Lung microvascular endothelial cell (primary cell): Measurements from ENCODE around the gene SLC12A7. TPM values are rescaled to one million over a fixed set of nuclear protein-coding genes. Genes with fewer than 3 reads are reported as not detected.
A peak's percentile ranks its signal among the peaks of the same experiment; 100 is the strongest.
"Not testable (repeated sequence)": the region's sequence is repeated elsewhere in the genome, so short reads cannot be mapped to it uniquely, and the experiment has no call there.

Experiments used
- DNase-seq, 2 donors: peaks; one replicate each; pipeline versions ENCODE4 v3.0.0 to v3.0.0-alpha.2; 2010; ENCODE audit warnings: low read depth in 2 of 2
- total RNA-seq: library from RNA; depleted of rRNA; stranded (reverse); fragments of >200 nt; gene quantifications from 2 replicates; pipeline ENCODE4 v1.2.1, GENCODE V29; 2014

The SLC12A7 gene
- total RNA-seq, 1 donor from 2014 or later: 32.5 TPM

DNA sequence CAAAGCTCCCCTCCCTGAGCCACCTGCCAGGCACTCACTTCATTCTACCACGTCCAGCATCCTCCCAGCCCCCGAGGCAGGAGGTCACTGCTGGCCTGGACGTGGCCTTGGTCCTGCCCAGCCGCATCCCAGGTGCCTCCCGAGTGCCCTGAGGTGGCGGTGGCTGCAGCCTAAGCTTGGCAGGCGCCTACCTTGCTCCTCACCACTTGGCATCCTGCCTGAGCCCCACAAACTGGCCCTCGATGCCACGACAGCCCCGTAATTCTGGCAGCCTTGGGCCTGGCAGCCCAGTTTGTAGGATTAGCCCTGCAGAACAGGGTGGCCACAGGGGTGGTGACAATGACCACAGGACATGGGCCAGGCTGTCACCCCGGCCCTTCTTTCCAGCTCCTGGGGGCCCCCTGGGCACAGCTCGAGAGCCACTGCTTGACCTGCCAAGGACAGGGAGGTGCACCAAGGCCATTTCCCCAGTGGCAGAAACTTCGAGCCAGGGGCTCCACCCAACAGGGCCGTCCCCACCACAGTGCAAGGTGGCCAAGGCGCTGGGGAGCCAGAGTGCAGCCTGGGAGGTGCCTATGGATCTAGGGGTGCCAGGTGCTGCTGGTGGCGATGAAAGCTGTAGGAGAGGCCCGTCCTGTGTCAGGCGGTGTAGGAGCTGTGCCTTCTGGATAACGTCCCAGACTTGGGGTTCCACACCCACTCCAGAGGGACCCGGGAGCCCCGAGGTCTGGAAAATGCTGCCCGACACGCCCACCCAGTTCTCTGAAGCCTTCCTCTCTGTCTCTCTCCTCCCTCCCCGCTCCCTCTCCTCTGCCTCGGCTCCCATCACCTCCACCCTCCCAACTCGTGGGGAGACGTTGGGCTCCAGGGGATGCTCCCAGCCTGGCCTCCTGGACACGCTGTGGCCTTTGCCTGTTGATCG lies 84.9 kb downstream of the SLC12A7 start:
- no peak for DNase-seq

DNA sequence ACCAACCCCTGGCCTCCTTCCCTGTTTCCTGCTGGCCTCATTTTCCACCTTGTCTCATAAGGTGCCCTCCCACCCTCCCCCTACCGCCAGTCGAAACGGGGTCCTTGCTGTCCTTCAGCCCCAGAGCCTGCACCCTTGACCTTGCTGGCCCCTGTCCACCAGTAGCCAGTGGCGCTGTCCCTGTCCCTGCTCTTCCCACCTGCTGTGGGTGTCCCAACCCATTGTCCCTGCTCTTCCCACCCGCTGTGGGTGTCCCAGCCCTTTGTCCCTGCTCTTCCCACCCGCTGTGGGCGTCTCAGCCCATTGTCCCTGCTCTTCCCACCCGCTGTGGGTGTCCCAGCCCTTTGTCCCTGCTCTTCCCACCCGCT lies 89.9 kb downstream of the SLC12A7 start:
- DNase-seq: not testable (repeated sequence)

DNA sequence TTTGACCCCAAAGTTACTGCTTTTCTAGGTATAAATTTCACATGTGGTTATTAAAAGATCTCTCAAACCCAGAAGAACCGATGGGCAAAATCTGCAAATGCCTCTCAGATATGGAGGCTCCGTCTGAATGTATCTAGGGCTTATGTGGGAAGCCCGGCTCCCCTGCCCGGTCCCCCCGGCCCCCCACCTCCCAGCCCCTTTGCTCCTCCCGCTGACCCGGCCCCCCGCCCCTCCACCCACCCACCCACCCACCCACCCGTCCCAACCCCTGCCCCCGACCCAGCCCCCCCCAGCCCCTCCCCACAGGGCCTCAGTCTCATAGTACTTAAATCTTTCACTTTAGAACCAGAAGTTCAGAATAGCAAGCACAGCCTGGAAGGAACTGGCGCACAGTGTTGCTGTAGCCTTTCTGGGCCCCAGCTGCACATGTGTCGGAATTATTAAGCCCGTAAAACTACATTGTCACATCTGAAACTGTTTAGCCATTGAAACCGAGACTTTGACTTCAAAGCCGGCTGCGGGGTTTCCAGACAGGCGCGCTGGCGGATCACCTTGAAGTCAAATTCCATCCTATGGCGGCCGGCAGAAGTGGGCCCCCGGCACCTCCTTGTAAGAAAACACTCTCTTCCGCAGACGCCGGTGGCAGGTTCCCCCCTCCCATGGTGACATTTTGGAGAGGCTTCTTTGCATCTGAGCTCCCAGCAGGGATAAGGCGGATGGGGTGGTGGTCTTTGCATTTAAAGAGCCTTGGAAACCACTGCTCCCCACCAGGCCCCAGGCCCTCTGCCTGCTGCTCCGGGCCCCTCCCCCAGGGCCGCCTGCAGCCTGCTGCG lies 90.5 kb downstream of the SLC12A7 start:
- no peak for DNase-seq

DNA sequence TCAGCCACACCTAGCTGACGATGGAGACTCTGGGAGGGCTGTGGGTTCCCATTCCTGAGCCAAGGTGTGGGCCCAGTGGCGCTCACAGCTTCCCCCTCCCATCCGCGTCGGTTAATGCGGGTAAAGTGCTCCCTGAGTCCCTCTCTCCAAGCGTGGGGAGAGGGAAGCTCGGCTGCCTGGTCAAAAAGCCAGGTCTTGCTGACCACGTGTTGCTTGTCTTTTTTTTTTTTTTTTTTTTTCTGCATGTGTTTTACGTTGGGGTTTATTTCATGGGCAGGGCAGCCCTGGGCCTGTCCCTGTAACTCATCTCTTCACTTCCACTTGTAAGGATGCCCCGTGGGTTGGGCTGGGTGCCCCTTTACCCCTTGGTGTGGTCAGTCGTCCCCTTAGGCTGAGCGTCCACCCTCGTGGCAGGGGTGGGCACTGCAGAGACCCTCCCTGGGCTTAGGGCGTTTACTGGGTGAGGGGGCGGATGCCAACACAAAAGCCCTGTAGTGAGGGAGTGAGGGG lies 91.4 kb downstream of the SLC12A7 start:
- DNase-seq: no peak

DNA sequence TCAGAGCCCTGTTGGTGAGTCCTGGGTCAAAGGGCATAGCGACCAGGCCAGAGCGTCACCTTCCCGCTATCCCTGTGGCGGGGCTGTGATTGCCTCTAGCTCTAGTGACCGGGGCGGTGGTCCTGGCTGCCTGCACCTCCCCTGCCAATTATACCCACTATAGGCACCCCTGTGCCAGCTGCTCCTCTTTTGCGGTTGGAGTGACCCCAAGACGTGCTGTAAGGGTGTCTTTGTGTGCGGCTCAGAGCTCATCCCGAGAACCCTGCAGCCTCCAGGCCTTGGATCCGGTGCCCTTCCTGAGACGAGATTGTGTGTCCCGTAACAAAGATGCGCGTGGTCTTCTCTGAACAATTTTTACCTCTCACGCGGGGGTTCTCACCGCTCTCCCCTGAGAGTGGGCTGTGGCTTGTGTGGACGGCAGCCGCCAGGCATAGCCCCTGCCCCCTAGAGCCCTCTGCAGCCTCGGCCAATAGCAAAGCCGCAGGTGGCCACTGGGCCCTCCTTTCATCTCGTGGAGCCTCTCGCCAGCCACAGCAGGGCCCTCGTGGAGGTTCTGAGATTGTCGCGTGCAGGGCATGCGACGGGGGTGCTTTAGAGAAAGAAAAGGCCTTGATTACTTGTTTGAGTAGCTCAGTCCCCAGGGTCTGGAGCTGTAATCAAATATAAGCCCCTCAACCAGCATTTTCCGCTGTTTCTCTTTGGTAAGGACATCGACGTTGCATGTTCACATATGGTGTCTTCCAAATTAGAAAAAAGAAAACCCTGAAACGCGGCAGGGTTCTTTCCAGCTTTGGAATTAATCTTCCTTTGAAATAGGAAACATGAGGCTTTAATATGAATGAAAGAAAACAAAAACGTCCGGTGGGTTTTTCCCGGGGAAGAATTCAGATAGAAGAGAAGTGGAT lies 92.6 kb downstream of the SLC12A7 start:
- DNase-seq: no peak

DNA sequence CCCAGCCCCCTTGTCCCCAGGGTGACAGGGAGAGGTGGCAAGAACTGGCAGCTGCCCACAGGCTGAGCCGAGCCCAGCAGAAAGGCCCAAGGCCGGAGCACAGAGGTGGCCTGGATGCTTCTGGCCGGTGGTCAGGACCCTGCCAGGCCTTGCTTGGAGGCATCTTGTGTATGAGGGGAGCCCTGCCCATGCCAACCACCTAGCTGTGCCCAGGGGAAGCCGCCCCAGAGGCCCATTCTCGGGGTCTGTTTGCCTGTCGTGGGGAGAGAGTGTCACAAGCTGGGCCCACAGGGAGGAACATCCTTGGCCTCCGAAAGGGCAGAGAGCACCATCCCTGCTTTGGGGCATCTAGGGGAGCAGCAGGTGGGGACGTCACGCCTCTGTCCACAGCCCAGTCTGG lies 93.3 kb downstream of the SLC12A7 start:
- DNase-seq: no peak

DNA sequence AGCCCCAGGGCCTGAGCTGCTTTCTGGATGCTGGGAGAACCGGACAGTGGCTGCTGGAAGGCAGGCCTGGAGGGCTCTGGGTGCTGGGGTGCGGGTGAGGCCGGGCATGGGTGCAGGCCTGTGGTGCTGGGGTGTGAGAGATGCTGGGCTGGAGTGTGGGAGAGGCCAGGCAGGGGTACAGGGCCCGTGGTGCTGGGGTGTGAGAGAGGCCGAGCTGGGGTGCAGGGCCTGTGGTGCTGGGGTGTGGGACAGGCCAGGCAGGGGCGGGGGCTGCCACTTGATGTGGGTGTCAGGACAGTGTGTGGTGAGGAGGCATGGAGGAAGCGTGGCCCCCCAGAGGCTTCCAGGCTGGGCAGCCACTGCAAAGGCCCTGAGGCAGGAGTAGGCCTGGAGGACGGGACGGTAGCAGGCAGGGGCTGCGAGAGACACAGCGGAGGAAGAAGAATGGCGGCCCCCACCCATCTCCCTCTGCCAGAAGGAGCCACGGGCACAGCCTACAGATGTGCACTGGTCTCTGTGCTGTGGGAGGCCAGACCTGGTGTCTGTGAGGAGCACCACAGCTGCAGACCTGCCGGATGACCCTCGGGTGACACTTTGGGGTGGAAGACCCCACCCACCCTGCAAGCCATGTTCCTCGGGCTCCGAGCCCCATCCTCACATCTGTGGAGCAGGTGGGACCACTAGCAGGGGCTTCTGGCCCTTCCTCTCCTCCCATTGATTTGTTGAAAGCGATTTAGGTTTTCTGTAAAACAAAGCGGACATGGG lies 94.0 kb downstream of the SLC12A7 start:
- DNase-seq: no peak

DNA sequence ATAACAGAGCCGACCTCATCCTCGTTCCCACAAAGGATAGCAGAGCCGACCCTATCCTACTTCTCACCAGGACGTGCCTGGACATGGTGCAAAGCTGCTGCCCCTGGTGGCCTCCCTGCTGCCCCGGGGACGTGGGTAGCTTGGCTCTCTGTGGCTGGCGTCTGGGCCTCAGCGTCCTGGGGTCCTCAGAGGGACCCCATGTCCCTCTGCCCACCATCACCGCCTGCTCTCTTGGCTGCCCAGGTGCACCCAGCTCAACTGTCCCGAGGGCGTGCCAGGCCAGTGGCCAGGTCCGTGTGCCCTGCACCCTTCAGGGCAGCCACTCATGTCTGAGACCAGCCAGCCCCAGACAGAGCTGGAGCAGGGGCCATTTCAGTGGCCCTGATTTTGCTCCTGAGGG lies 94.8 kb downstream of the SLC12A7 start:
- no peak for DNase-seq

DNA sequence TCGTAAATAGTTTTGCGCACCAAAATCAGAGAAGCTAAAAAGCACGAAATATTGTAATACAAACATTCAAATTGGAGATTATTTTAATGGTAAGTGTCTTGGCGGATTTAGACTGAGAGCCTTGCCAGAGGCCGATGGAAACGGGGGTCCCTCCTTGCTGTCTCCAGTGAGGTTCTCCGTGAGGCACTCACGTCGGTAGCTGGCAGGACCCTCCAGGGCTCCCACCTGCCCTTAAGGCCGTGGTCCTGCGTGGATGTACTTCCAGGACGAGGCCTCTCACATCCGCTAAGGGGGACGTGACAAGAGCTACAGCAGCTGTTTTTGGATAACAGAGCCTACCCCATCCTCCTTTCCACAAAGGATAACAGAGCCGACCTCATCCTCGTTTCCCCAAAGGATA lies 95.4 kb downstream of the SLC12A7 start:
- DNase-seq: no peak

DNA sequence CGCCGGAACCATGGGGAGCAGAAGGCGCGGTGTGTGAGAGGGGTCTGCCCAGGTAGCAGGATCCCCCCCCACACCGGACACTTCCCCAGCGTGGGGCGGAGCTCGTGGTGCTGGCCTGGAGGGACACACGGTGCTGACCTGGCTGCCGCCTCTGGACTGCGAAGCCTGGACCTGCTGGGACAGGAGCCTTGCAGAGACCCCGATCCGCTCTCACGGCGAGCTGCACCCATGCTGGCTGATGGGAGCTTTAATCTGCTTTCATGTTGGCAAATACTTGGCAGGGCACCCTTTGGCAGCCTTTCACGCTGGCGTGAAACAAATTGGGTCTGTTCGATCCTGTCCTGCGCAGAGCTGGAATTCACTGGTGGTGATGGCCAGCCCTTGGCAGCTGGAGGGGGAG lies 95.8 kb downstream of the SLC12A7 start:
- no peak for DNase-seq

DNA sequence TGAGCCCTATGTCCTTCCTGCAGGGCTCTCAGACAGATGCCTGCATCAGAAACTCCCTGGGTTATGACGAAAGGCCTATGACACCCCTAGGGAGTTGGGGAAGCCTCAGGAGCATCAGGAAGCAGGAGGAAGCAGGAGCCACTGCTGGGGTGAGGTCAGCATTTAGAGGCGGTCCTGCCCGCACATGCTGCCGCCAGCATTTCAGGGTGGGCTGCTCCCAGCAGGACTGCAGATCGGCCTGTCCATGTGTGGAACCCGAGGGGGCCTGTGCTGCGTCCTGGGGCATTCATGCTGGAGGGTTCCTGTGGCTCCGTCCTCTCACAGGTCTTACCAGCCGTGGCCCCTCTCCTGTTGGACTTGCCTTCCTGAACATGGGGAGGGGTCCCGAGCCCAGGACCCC lies 96.4 kb downstream of the SLC12A7 start:
- DNase-seq: no peak

DNA sequence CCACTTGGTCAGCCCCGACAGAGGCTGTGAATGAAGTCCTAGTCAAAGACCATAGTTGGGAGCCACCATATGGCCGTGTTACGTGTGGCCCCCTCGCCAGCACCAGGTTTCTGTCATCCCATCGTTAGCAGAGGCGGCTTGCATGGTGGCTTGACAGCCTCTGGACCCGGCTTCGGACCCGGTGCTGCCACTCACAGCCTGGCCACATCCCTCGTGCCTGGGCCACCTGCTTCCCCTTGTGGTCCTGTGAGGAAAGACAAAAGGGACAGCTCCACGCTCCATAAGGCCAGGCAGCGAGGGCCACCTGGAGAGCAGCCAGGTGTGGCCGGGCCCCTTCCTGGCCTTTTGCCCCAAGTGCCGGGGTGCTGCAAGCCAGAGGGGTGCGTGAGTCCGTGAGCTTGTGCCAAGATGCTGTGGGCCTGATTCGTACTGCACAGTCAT lies 97.1 kb downstream of the SLC12A7 start:
- no peak for DNase-seq

DNA sequence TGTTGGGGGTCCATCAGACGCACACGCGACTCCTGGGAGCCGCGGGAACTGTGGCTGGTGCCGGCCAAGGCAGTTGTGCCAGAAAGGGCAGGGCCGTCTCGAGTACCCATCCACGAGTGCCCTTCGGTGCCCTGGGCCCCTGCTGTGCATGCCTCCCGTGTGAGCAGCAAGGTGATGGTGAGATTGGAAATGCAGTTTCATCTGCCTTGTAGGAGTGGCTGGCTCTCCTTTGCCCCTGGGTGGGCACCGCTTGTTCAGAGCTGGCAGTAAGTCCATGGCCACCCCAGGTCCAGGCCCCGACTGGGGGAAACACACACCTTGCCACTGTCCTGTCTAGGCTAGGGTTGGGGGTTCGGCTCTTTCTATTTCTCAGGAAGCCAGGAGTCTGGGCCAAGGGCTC lies 97.5 kb downstream of the SLC12A7 start:
- DNase-seq: no peak

DNA sequence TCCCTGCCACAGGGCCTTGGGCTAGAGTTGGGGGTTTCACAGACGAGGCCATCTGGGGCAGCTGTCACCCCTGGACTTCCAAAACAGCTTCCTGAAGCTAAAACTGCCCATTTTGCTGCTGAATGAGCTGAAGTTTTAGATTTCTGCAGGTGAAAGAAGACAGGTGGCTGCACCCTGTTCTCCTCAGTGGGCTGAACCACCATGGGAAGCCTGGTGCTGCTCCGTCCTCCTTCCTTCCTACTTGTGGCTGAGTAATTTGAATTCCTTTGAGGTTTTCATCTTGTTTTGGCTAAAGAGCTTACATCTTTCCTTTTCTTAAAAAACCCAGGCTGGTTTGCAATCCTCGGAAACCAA lies 97.9 kb downstream of the SLC12A7 start:
- DNase-seq: no peak

DNA sequence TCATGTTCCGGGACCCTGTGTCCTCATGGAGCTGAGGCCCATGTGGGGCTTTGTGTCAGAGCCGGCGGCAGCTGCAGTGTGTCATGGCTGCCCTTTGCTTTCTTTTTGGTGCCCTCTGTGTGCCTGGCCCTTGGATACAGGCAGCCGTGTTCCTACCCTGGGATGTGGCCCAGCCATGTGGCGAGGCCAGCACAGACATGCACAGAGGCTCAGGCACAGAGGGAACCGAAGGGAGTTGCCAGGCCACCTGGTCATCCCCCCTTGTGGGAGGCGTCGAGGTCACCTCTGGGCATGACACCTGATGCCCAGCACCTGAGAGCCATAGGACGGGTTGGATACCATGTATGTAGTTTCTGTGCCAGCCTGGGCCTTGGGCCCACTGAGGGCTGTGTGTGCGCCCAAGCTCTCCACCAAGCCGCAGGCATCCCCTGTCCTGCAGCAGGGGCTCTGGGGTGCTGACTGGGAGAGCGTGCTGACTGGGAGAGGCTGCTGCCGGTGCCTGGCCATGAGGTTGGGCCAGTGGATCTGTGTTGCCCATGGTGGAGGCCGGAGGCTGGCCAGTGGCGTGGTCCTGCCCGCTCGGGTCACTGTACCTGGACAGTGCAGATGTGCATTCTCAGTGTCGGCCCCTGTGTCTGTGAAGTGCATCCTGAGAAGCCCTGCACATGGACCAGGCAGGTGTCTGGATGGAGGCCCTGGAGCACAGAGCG lies 98.5 kb downstream of the SLC12A7 start:
- no peak for DNase-seq

DNA sequence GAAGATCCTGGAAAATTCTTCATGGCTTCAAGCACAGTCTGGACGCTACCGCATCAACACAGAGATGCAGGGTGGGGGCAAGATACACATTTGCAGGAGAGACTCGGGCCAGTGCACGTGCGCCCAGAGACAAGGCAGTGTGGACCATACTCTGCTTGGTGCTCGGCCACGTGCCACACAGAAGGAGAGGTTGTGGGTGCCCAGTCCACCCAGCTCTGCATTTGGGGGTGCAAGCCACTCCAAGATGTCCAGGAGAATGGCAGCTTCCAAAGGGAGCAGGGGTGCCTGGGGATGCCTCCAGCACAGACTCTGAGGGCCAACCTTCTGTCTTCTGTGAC lies 99.0 kb downstream of the SLC12A7 start:
- DNase-seq: no peak

DNA sequence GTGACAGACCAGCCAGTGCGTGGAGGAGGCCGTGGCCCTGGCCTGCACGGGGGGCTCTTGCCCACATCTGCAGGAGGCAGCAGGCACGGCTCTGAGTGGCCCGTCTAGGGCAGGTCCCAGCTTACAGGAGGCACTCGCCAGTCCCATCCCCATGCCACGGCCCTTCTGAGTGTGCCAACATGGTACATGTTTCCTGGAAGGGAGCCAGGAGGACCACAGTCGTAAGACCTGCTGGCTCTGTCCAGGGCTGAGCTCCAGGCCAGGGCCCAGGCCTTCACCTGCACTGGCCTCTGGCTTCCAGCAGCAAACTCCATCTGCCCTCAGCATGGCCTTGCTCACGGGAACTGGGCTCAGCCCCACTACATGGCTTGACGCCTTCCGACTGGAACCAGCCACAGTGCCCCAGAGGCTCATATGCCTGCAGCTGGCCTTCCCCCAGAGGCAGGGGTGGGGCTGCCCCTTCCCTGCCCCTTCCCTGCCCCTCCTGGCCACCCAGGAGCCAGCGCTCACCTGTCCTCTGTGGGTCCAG lies 99.5 kb downstream of the SLC12A7 start:
- no peak for DNase-seq

DNA sequence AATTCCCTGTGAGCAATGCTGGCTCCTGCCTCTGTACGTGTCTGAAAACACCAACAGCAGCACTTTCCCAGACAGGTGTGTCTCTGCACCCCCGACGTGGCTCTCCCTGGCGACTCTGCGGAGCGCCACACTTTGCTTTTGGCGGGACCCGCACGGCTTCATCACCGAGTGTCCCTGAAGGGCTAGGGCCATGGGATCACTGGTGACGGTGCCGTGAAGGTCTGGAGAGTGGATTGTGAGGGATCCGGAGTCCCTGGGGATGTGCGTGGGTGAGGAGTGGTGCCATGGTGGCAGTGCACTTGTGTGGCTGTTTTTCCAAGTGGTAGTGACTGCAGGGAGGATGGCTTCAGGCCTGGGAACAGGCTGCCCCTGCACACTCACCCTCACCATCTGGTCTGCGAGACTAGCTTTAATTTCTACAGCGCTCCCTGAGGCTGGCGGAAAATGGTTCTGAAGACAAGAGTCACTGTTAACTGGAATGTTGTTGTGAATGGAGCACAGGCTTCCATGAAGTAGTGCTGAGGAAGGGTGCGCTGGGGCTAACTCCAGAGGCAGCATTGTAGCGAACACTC lies 100.0 kb downstream of the SLC12A7 start:
- DNase-seq: no peak

DNA sequence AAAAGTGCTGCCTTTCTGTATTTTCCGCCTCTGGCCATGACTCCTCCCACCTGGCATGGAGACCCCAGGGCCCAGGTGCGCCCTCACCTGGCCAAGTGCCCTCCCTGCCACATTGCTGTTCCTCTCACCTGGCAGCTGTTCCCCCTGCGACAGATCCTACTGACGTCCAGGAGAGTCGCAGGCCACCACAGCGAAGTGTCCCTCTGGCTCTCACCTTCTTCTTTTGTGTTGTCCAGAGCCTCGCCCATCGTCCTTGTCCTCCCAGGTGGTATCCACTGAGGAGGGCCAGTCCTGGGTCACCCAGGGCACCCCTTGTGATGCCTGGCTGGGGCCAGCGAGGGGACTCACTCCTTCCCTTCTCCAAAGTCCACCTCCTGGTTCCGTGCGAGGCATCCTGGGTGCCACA lies 100.6 kb downstream of the SLC12A7 start:
- peak in 1 of 2 donors; percentile 60 for DNase-seq

DNA sequence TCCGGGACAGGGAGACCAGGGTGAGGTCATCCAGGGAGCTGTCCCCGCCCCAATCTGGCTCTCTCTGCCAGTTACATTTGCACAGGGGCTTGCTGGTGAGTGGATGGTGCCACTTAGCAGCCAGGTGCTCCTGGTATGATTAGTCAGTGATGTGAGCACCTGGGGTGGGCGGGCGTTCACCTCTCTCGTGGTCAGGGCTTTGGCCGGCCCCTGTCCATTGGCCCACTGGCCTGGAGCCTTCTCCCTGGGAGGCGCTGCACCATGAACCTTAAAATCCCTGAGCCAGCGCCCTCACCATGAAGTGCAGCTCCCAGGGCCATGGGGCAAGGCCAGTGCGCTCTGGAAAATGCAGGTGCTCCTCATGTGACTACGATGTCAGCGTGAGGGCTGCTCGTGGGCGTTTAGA lies 101.2 kb downstream of the SLC12A7 start:
- no peak for DNase-seq
